DMS114 treated with DMSO at 0.1 percent for 48 hours (cell line): ENCODE data around the gene WDR35.

Source experiments
- DNase-seq: peaks from one replicate; lab custom pipeline; 2025; ENCODE audit not compliant: unreplicated experiment; lab: John Stamatoyannopoulos, UW

Gene WDR35

DNA sequence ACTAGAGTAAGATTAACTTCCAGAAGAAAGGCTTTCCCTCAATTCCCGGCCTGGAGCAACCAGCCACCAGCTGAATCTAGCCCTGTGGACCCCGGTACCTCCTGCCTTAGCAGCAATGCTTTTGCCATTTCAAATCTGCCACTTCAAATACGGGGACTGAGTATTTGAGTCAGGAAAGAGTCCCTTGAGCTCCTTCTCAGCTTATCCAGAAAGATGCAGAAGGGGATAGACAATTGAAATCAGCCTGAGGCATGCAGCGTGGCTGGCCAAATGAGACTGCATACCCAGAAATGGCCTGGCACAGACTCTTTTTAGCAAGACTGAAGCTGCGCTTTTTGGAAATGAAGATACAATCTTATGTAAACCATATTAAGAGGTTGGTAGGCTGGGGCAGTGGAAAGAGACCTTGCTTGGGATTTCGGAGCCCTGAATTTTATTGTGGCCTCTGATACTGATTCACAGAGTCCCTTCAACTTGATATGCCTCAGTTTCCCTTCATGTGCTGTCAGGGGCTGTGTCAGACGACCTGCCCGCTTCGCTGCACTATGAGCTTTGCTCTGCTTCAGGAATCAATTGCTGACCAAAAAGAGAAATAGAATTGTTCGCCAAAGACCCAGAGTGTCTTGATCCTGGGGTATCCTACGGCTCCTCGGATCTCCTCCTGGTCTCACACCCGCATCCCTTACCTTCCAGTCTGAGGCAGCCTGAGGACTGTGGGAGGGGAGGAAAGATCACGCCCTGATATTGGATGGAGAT lies 21.5 kb upstream of the WDR35 start:
- no peak for DNase-seq

DNA sequence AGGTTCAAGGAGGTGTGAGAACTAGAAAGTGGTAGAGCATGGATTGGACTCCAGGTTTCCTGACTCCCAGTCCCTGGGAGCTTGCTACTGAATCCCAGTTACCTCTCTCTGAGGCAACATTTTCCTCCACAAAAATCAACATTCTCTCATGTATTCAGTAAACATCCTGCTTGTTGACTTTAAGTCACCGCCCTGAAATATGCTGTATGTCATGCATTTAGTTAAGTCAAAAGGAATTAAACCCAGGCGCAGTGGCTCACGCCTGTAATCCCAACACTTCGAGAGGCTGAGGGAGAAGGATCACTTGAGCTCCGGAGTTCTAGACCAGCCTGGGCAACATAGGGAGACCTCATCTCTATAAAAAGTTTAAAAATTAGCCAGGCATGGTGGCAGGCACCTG lies 18.8 kb upstream of the WDR35 start:
- DNase-seq, result no peak

GRCh38 chr2:20005891-20006470 lies 16.1 kb upstream of the WDR35 start:
- DNase-seq, result no peak

DNA sequence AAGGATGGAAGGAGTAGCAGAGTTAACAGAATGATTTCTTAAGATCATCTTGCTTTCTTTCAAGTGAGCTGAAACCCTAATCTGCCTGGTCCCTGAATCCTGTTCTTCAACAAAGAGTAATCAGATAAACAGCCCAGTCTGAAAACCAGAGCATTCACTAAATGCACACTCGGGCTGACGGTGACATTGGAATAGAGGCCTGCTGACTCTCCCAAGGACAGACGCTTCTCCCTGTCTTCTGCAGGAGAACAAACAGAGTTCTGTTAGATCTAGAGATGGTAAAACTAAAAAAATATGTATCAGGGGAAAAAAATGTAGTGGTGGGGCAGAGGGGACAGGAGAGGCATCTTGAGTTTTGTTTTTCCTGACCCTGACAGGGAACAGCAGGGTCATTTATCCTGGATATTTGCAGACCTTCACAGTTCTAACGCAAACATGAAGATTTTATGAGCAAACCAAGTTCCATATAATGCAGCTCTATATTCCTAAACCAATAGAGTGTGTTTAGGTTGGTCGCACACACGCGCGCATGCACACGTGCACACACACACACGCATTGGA lies 15.2 kb upstream of the WDR35 start:
- DNase-seq, result no peak

DNA sequence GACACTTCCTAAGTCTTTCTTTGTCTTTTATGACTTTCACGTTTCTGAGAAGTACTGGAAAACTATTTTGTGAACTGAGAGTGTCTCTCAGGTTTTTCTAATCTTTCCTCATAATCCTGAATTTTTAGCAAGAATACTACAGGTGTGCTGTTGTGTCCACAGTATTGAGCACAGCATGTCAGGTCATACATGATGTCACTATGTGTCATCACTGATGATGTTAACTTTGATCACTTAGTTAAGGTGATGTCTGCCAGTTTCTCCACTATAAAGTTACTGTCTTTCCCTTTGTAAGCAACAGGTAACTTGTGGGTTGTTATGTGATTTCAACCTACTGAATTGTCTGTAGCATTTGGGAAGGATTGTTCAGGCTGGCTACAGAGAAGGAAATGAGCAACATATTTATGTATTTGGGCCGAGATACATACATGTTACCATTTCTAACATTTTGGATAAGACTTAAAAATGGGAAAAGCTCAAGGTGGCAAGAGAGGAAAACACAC lies 11.5 kb upstream of the WDR35 start:
- no peak for DNase-seq

- no peak for DNase-seq
Measured at GRCh38 chr2:19993731-19994130, 3.8 kb upstream of the WDR35 start.

- DNase-seq, result no peak
Measured at GRCh38 chr2:19991895-19992294, 2.0 kb upstream of the WDR35 start.

DNA sequence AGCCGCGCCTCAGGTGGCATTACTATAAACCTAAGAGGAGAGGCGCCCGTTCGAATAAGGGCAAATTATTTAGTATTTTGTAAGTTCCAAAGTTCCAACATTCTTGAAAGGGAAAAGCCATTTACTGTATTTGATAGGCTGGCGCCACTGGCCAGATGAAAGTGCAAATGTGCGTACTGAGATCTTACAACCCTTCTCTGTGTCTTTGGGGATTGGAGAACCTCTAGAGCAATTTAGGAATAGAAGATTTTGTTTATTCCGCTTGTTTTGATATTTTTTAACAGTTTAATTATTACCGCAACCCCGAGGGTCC lies 467 bp upstream of the WDR35 start:
- peak; percentile 46 for DNase-seq

- DNase-seq, result no peak
Measured at GRCh38 chr2:19989342-19989666, 601 bp downstream of the WDR35 start.

DNA sequence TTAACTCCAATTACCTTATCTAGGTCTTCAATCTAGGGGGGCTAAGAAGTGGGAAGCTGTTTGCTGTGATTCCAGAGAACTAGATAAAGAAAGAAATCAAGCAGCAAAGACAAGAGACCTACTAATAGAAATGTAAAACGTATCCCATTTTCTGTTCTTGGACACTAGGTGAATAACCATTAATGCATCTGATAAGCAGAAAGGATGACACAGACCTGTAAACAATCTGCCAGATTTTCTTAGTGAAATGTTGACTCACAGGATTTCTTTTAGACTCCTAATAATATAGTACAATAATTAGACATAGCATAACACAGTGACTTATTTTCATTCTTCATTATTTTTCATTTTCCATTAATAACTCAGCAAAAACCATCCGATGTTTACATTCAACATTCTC lies 1.3 kb downstream of the WDR35 start:
- DNase-seq, result no peak

GRCh38 chr2:19987936-19988335 lies 2.0 kb downstream of the WDR35 start:
- no peak for DNase-seq

DNA sequence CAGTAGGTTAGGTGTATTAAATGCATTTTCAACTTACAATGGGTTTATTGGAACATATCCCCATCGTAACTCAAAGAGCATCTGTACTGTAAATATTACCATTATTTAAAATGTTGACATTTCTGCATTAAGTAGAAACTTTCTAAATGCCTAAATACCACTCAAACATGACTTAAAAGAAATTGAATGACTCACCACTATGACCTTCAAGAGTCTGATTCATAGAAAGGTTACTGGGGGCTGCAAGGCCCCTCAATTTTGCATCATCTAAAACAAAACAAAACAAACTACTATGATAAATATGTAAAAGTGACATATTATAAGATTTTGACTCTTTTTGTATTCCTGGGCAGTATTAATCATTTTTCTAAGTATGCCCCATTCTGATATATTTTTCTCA lies 7.6 kb downstream of the WDR35 start:
- no peak for DNase-seq

DNA sequence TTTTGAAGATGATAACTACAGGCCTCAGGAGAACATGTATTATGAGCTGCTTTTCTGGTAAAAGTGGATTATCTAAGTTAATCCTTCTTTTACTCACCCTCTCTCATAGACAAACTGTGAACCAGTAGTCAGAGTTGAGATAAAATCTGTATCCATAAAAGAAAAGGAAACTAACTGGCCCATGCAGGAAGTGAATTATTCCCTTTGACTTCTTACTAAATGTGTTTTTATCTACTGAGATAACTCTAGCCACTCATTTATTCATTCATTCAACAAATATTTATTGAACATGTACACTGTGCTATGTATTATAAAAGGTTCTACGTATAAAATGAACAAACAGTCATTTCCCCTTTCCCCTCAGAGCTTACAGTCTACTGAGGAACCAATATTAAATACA lies 10.0 kb downstream of the WDR35 start:
- DNase-seq, result no peak

DNA sequence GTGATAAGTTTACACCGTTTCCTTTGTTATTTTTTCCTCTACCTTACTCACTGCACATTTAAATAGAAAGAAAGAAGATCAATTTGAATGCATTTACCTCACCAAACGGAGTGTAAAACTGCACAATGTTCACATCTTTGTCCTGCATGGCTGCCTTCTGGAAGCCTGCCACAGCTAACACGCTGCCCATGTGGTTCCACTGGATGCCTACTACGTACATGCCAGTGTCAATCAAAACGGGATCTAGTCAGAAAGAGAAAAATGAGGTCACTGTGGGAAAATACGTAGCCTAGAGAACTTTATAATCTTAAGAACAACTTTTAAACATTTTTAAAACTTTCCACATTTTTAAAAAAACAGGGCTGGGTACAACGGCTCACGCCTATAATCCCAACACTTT lies 16.4 kb downstream of the WDR35 start:
- DNase-seq, result no peak

DNA sequence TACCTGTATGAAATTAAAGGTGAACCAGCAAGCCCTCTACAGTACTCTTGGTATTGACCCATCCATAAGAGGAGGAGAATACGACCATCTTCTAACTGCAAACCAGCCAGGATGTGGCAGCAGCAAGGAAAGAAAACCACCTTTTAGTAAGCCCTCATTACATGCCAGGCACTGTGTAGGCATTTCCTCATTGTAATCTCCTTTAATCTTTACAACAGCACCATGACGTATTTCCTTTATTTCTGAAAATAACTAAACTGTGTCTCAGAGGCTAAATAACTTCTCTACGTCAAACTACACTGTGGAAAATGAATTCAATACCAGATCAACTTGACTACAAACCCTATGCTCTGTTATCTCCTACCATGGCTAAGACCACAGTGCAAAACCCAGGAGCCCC lies 18.2 kb downstream of the WDR35 start:
- DNase-seq, result no peak

- no peak for DNase-seq
Measured at GRCh38 chr2:19963386-19963785, 26.5 kb downstream of the WDR35 start.

GRCh38 chr2:19955544-19956422 lies 34.1 kb downstream of the WDR35 start:
- peak; percentile 71 for DNase-seq

DNA sequence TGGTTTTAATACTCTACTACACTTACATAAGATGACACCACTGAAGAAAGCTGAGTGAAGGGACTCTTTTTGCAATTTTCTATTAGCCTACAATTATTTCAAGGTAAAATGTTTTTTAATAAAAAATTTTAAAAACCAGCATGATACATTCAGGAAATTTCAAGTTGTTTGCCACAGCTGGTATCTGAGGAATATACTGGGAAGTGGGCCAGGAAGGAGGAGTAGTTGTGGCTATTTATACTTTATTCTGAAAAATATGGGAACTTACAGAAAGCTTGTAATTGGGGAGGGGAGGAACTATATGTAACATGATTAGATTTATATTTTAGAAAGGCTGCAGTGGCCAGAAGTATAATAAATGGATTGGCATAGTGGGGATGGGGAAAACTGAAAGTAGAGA lies 40.8 kb downstream of the WDR35 start:
- DNase-seq, result no peak

- no peak for DNase-seq
Measured at GRCh38 chr2:19947184-19947940, 42.5 kb downstream of the WDR35 start.

GRCh38 chr2:19944205-19944845 lies 45.6 kb downstream of the WDR35 start:
- DNase-seq, result no peak

DNA sequence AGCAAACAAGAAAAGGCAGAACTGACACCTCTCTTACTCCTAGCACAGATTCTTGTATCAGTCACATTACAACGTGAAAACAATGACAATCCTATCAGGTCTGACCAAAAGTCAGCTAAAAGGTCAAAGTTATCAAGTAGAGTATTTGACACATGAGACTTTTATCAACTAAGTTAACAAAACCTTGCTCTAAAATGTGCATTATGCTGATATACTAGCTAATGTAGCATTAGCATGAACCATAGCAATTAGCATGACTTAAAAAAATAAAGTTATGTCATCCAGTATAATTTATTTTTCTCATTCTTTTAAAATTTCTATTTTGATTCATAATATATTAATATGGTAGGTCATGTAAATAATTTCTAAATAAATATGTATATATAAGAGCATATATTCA lies 46.7 kb downstream of the WDR35 start:
- no peak for DNase-seq
